ENCODE measurements around the gene ZFP36. TPM values are rescaled to one million over a fixed set of nuclear protein-coding genes. Genes with fewer than 3 reads are reported as not detected.
"Not testable (repeated sequence)": the region's sequence is repeated elsewhere in the genome, so short reads cannot be mapped to it uniquely, and the experiment has no call there.

Gene ZFP36, protein sequence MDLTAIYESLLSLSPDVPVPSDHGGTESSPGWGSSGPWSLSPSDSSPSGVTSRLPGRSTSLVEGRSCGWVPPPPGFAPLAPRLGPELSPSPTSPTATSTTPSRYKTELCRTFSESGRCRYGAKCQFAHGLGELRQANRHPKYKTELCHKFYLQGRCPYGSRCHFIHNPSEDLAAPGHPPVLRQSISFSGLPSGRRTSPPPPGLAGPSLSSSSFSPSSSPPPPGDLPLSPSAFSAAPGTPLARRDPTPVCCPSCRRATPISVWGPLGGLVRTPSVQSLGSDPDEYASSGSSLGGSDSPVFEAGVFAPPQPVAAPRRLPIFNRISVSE
- total RNA-seq: 74.5 and 80.1 TPM in 2 replicates

DNA sequence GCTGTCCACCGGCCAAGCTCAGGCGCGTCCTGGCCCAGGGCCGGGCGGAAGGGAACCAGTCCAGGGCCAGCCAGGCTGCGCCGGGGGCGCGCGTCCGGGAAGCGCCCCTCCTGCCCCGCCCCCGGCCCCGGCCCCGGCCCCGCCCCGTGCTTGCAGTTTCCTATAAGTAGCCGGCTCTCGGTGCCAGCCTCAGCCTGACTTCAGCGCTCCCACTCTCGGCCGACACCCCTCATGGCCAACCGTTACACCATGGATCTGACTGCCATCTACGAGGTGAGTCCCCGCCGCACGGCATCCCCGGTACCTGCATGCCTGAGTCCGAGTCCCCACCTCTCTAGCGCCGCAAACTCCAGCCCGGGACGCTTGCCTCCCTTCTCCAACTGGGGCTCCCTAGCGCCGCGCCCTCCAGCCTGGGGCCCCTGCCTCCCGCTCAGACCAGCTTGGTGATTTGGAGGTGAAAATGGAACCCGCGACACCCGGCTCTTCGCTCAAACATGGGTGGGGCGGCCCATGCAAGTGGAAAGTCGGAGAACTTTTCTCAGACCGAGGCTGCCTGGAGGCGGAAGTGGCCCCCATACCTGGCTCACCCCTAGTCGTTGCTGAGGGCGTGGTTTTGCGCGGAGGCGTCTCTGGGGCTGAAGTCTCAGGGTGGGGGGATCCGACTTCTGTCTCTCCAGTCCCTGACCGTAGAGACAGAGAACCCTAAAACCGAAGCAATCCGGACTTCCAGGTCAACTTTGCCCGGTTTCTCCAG lies at the start of gene ZFP36:
TSS of gene ZFP36 (plus strand) at position 192 of the 754 bp plus-strand sequence. CDS start at position 250, 58 bp downstream.
- intact Hi-C loops (cut with micrococcal nuclease): loop anchor here (1.0 kb wide), 1 partner anchor 66 kb away; no protein-coding TSS in a partner anchor

DNA sequence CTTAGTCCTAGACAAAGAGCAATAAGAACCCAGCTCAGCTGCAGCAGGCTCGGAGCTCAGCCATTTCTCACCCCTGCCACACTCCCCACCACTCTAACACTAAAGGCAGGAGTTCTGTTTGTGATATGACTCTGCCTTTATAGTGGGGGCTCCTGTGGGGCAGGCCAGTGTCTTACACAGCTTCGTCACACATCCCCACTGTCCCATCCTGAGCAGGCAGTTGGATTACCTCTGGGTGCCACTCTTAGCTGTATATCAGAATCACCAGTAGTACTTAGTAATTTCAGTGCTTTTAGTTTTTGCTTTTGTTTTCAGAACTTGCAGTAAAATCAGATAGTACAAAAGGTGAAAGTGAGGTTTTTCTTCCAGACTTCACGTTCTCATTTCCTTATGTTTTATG lies 47.6 kb upstream of the ZFP36 start:
- intact Hi-C loops (cut with micrococcal nuclease): no loop called here

DNA sequence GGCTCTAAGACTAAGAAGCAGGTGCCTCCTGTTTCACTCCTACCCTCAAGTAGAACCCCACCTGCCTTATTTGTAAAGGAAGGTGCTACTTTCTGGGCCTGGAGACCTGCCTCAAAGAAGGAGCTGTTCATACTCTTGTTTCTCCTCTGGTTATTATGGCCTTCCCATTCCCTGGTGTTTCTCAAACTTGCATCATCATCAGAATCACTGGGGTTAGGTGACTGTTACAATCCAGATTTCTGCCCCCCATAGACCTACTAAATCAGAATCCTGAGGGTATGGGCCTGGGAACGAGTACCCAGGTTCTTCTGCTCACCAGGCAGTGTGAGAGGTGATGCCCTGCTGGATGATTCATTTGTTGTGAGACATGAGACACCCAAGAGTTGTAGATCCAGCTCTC lies 46.0 kb upstream of the ZFP36 start:
- intact Hi-C loops (cut with micrococcal nuclease): no loop called here

DNA sequence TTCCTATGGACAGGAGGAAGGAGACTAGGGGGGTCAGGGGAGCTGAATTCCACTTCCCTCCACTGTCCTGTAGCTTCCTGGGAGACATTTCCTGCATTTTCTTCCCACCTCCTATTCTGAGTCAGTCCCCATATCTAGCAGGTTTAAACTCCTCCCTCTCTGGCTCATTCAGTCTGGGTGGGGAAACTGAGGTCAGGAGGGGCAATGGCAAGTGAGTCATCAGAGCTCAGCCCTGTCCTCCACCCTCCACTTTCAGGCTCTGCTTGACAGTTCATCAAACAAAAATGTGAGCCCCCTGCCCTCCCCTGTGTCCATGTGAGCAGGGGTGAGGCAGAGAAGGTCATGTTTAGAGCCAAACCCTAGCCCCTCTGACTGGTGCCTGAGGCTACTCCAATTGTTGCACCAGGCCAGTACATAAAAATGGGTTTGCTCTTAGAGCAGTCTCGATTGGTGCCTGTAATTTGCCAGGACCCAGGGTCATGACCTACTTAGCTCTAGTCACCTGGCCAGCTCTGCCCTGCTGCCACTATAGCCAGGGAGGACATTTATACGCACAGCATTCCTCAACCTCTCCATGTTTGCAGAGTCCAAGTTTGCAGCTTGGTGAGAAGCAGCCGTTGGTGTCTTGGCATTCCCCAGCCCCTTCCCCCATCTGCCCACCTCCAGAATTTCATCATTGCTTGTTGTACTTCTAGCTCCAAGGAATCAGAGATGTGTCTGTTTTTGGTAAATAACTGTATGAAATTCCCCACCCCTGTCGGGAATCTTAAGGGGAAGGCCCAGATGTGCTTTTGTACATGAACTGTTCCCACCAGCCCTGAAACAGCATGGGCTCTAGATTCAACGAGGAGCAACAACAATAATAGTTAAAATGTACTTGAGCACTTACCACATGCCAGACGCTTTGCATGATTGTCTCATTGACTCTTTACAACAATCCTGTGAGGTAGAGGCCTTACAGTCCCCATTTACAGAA lies 43.7 kb upstream of the ZFP36 start:
- intact Hi-C loops (cut with micrococcal nuclease): no loop called here

DNA sequence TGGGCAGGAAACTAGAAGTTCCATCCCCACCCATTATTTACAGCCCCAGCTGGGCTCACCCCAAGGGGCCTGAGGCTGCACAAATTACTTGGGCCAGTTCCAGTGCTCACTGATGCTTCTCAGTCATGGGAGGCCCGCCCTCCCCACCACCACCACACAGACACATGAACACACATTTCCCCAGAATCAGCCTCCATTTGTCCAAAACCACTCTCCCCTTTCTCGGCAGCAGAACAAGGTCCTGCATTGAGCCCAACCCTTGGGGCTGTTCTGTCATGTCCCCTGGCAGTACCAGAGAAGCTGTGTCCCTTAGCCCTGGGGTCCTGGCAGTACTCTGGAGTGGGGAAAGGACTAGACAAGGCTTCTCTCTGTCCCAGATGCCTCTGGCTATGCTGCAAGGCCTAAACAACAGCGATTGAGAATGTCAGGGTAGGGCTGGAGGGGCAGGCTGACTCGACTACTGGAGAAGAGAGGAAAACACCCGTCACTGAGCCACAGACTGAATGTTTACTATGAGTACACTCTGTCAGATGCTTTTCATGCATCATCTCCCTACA lies 42.7 kb upstream of the ZFP36 start:
- intact Hi-C loops (cut with micrococcal nuclease): no loop called here

DNA sequence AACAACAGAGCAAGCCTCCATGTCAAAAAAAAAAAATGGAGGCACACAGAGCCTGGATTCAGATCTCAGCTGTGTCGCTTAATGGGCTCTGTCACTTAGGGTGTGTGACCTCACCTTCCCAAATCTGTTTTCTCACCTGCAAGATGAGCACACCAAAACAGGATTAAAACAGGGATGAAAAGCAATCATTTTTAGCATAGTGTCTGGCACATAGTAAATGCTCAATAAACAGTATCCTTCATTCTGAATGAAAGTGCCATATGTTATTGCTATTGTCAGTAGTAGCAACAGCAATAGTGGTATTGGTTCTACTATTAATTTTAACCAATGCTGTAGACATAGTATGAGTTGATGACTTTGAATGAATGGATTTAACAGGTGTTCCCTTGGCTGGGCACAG lies 41.1 kb upstream of the ZFP36 start:
- intact Hi-C loops (cut with micrococcal nuclease): no loop called here

DNA sequence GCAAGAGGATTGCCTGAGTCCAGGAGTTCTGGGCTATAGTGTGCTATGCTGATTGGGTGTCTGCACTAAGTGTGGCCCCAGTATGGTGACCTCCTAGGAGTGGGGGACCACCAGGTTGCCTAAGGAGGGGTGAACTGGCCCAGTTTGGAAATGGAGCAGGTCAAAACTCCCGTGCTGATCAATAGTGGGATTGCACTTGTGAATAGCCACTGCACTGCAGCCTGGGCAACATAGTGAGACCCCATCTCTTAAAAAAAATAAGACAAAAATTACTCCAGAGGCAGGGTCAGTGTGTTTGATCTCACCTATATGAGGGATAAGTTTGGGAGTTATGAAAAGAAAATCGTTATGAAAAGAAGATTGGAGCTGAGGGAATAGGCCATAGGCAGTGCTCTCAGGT lies 37.4 kb upstream of the ZFP36 start:
- intact Hi-C loops (cut with micrococcal nuclease): no loop called here

DNA sequence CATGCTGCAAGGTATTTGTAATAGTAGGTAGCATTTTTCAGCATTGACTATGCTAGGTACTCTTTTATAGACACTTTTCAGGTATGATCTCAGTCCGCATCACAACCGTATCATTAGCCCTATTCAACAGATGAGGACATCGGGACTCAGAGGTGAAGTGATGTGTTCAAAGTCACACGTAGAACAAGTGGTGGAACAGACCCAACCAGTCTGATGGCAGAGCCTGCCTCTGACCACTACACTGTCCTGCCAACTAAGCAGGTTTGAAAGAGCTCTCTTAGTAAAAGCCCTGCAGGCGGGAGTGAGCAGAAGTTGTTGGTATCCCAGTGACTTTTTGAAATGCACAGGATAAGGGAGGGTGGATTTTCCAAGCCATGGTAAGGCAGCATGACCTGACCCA lies 35.9 kb upstream of the ZFP36 start:
- intact Hi-C loops (cut with micrococcal nuclease): no loop called here

DNA sequence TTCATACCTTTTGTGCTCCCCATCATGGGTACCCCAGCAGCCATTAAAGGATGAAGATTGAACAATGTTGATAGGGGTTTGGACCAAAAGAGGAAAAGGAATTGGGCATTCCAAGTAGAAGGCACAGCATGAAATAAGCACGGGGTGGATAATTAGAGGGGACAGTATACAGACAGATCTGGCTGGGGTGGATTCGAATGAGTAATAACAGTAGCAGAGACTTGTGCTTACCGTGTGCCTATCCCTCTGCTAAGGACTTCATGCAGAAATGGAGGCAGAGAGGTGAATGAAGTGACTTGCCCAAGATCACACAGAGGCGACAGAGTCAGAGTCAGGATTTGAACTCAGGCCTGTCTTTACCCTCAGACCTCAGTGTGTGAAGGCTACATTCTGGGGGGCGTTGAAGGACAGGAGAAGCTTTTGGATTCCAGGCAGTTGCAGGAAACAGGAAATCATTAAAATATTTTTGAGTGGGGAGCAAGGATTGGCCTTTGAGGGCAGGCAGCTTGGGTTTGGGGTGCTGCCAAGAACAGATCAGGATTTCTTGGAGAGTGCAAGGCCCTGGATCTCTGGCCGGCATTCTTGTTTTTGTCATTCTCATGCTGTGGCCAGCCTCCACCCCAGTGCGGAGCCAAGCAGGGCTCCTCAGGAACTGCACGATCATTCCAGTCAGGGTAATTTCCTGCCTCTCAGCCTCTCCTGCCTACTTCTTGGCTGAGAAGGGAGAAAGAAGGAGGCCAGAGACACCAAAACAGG lies 34.4 kb upstream of the ZFP36 start:
- intact Hi-C loops (cut with micrococcal nuclease): no loop called here

DNA sequence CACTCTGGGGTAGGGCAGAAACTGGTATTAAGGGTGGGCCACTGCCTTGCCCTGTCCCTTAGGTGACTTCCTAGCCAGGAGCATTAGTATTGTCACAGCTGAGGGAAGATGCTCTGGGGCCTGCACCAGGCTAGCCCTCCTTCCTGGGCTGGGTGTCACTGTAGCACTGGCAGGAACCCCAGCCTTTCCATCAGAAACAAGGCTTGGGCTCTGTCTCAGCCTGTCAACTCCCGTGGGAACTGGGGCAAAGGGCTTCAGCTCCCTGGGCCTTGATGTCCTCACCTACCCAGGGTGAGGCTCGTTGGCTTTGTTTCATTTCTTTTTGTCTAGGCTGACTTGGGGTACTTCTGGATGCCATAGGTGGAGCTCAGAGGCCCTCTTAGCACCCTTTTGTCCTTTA lies 33.7 kb upstream of the ZFP36 start:
- intact Hi-C loops (cut with micrococcal nuclease): no loop called here

DNA sequence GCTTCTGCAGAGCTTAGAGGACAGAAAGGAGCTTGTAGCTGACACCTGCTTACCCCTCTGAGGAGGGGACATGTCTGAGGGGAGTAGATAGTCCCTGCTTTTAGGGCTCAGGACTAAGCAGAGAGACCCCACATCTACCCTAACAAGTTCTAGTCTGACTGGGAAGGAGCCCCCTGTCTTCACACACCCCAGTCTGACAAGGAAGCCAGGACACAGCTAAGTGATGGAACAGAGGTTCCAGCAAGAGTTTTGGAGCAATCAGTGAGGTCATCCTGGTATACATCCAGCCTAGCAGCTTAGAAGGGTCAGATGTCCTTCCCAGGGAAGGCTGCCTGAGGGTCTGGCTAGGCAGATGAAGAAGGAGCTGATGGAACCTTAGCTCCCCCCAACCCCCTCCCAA lies 30.7 kb upstream of the ZFP36 start:
- intact Hi-C loops (cut with micrococcal nuclease): no loop called here

DNA sequence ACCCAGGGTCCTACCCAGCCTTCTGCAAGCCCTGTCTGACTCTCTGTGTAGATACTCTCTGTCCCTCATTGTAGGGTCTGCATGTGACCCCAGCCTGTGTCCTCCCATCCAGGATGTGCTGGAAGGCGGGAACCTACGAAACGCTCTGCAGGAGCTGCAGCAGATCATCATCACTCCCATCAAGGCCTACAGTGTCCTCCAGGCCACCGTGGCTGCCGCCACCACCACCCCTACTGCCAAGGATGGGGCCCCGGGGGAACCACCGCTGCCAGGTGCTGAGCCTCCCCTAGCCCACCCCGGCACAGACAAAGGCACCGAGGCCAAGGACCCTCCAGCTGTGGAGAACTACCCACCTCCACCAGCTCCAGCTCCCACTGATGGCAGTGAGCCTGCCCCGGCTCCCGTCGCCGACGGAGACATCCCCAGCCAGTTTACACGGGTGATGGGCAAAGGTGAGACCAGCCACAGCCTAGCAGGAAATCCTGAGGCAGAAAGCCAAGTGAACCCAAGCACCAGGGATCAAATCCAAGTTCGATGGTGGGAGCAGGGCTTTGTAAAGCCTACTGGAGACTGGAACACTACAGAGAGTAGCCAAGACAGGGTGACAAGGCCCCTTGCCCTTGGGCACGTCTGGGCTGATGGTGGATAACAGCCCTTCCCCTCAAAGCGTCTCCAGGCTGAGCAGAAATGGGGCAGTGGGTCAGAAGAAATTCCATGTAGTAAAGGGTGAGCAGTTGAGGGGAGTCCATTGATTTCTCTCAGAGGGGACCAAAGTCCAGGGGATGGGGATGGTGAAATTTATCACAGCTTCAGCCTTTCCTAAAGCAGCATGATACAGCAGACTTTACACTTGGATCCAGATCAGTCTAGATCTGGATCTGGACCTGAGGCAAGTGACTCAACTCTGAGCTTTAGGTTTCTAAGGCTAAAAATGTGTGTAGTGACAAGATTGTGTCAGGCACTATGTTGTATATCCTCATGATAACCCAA lies 29.0 kb upstream of the ZFP36 start:
- intact Hi-C loops (cut with micrococcal nuclease): no loop called here

DNA sequence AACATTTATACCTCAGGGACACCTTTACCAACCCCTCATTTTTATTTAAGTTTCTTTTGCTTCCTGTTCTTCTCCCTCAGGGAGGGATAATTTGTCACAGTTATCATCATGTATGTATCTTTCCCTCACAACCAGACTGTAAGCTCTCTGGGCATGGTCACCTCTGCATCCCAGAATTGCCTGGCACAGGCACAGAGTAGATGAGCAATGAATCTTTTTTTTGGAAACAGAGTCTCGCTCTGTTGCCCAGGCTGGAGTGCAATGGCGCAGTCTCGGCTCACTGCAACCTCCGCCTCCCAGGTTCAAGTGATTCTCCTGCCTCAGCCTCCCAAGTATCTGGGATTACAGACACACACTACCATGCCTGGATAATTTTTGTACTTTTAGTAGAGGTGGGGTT lies 27.3 kb upstream of the ZFP36 start:
- intact Hi-C loops (cut with micrococcal nuclease): not testable (repeated sequence)

DNA sequence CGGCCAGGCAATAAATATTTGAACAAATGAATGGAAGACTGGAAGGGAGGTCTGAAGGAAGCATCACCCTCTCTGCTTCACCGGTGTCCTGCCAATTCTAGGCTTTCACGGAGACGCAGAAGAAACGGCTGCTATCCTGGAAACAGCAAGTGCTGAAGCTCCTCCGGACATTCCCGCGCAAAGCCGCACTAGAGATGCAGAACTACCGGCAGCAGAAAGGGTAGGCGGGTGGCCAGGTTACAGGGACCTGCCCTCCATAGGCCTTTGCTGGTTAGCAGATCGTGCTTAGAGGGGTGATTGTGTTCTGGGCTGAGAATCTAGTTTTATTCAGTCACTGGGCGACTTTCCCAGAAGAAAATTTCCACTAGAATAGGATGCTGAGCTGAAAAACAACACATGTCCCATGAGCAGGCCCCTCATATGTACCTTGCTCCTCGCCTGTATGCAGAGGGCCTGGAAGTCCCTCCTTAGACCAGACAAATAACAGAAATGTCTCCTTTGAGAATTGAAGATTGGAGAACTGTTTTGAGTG lies 26.7 kb upstream of the ZFP36 start:
- intact Hi-C loops (cut with micrococcal nuclease): no loop called here

DNA sequence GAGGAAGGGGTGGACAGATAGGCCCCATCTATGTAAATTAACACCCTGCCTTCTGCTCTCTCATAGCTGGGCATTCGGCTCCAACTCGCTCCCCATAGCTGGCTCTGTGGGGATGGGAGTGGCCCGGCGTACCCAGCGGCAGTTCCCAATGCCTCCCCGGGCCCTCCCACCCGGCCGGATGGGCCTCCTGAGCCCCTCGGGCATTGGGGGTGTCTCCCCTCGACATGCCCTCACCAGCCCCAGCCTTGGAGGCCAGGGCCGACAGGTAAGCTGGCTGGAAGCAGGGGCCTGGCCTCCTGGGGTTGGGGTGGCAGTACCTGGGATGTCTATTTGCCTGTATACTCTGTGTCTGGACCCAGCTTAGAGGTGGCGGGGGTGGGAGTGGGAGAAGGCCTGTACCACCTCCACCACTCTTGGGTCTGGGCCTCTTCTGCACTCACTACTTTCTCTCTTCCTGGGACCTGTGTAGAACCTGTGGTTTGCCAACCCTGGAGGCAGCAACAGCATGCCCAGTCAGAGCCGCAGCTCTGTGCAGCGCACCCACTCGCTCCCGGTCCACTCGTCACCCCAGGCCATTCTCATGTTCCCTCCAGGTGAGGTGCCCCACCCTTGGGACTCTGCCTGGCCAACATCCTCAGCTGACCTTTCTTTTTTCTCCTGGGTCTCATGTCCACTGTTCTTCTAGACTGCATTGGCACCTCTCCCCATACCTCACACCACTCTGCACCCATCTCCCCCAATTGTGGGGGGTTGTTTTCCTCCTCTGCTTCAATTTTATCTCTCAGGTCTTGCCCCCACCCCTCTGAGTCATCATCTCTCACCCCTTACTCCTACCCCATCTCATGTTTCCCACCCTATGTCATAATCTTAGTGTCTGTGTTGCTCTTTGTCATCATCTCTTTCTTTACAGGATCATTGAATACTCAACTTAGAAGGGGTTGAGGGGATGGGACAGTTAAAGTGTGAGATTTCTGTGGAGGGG lies 25.8 kb upstream of the ZFP36 start:
- intact Hi-C loops (cut with micrococcal nuclease): no loop called here

DNA sequence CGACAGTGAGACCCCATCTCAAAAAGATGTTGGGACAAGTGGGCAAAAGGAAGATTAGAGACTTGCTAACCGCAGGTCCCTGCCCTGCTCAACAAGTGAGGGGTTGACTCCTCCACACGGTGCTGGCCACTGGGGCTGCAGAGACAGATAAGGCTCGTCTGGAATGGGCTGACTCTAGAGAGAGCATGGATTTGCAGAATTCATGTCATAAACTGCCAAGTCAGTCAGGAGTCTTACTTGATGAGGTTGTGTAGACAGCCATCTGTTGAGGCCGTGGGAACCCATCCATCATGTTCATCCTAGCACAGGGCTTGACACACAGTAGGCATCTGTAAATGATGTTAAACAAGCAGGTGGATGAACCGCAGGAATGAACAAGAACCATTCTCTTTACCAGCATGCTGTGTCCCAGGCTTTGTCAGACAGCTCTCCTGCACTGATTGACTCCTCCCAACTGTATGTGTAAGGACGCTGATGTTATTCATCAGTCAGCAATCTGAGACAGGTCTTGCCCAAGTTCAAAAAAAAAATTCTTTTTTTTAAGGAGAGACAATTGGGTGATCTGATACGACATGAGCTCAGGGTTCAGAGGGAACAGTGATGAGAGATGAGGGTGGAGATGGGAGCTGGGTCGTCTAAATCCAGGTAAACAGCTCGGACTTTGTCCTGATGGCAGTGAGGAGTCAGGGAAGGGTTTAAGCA lies 24.6 kb upstream of the ZFP36 start:
- intact Hi-C loops (cut with micrococcal nuclease): no loop called here
